CD4-positive, alpha-beta T cell (primary cell): ENCODE measurements around the gene ZNF878. TPM values are rescaled to one million over a fixed set of nuclear protein-coding genes. Genes with fewer than 3 reads are reported as not detected.
A peak's percentile ranks its signal among the peaks of the same experiment; 100 is the strongest.

Source experiments
- ATAC-seq: fragments of 200-7000 bp; cut with Tn5 transposase; one replicate; pipeline ENCODE4 v1.10.0; 2022; ENCODE audit warnings: mild to moderate bottlenecking; ENCODE audit not compliant: poor library complexity
- CTCF ChIA-PET: fragments of 350-600 bp; sonication (Branson Sonifier 250); formaldehyde crosslinking; loops from one replicate; lab custom pipeline; 2021; ENCODE audit warnings: antibody characterized with exemption, inconsistent platforms; lab: Charles Lee
- POLR2A ChIA-PET: fragments of 350-600 bp; sonication (Branson Sonifier 250); formaldehyde crosslinking; loops from one replicate; lab custom pipeline; 2021; ENCODE audit warnings: antibody characterized with exemption, inconsistent platforms; lab: Charles Lee
- DNase-seq, 14 experiments: peaks; one replicate each; pipeline ENCODE4 v3.0.0-alpha.2; 2013 to 2020; ENCODE audit warnings: mixed read lengths in 2 of 14
- H3K27ac ChIP-seq, 2 donors: one replicate each; pipeline versions ENCODE4 v1.5.1 to v1.7.0; 2013; ENCODE audit warnings: low read length in 2 of 2, low read depth in 1 of 2, mild to moderate bottlenecking in 1 of 2
- H3K27me3 ChIP-seq, 2 experiments: 1 replicate in 1 of 2; 2 replicates in 1 of 2; pipeline versions ENCODE4 v1.6.1 to v1.7.0; 2013; ENCODE audit warnings: low read length in 2 of 2, control low read depth in 1 of 2, mild to moderate bottlenecking in 1 of 2, moderate library complexity in 1 of 2; ENCODE audit not compliant: insufficient read depth in 2 of 2, control insufficient read depth in 1 of 2
- H3K36me3 ChIP-seq: one replicate; pipeline ENCODE4 v1.6.1; 2013; ENCODE audit warnings: low read length, control low read depth; ENCODE audit not compliant: insufficient read depth
- H3K4me1 ChIP-seq: one replicate; pipeline ENCODE4 v1.6.1; 2013; ENCODE audit warnings: low read length, control low read depth; ENCODE audit not compliant: insufficient read depth
- H3K4me3 ChIP-seq: one replicate; pipeline ENCODE4 v1.5.1; 2013; ENCODE audit warnings: mild to moderate bottlenecking, low read length, moderate library complexity
- H3K9me3 ChIP-seq, 2 experiments: 1 replicate in 1 of 2; 2 replicates in 1 of 2; pipeline versions ENCODE4 v1.6.1 to v1.7.0; 2013; ENCODE audit warnings: low read length in 2 of 2, mild to moderate bottlenecking in 2 of 2, control low read depth in 1 of 2, moderate library complexity in 1 of 2; ENCODE audit not compliant: control insufficient read depth in 1 of 2, insufficient read depth in 1 of 2
- H3K27ac Mint-ChIP-seq: one replicate; pipeline ENCODE4 v1.8.0; 2020; ENCODE audit warnings: mixed read lengths
- H3K27me3 Mint-ChIP-seq: one replicate; pipeline ENCODE4 v1.8.0; 2021; ENCODE audit warnings: mixed read lengths
- H3K36me3 Mint-ChIP-seq: one replicate; pipeline ENCODE4 v1.8.0; 2021; ENCODE audit warnings: low read depth, mixed read lengths
- H3K4me1 Mint-ChIP-seq: one replicate; pipeline ENCODE4 v1.8.0; 2021; ENCODE audit warnings: low read depth, mixed read lengths
- H3K4me3 Mint-ChIP-seq: one replicate; pipeline ENCODE4 v1.8.0; 2020; ENCODE audit warnings: mild to moderate bottlenecking, mixed read lengths
- H3K9me3 Mint-ChIP-seq: one replicate; pipeline ENCODE4 v1.8.0; 2020; ENCODE audit warnings: mixed read lengths
- CTCF ChIP-seq: fragments of 200-600 bp; IDR thresholded peaks from one replicate; pipeline ENCODE4 v1.8.0; 2022; ENCODE audit warnings: antibody characterized with exemption, mild to moderate bottlenecking
- intact Hi-C, 2 experiments: fragments of 100-400 bp; cut with DNase I in 1 of 2; cut with micrococcal nuclease in 1 of 2; formaldehyde crosslinking; loops; one replicate each; pipeline versions ENCODE4 v1.15.1 to v1.9.0; 2023 to 2025; cut with DNase I, micrococcal nuclease
- total RNA-seq, 174 experiments: library from RNA in 2 of 174; stranded (reverse) in 2 of 174; gene quantifications; one replicate each; pipeline ENCODE4 v1.2.3 and lab custom pipeline; 2021 to 2026

Gene ZNF878
- total RNA-seq, 2 experiments from 2014 or later = not detected

GRCh38 chr19:12035220-12036172 lies 17.3 kb downstream of the ZNF878 start, which contains the start of gene ZNF433:
ZNF433 (minus strand) TSS chr19:12035679; CDS start chr19:12035539, 140 bp downstream.
- peaks cover 0 to 13% of the 10 kb centered on the region in 2 experiments for H3K27me3 ChIP-seq
- intact Hi-C loops = no loop called here
- H3K27ac ChIP-seq = no peak within 1 kb of the TSS
- POLR2A ChIA-PET = interaction anchor here (0.8 to 2.4 kb wide), 4 partner anchors 30 to 127 kb away, joined by 3 to 7 read pairs (median 4); partner anchors contain the start of gene ZNF136
- Mint-ChIP-seq H3K9me3 (peaks cover 2% of the 10 kb centered on the region), H3K27me3 (no peaks in the 10 kb centered on the region), H3K4me3 (peak within 1 kb of the TSS; percentile 95), H3K27ac (peak within 1 kb of the TSS; percentile 53), H3K4me1 (peaks cover 22% of the 10 kb centered on the region), H3K36me3 (peaks cover 39% of the 10 kb centered on the region)
- CTCF ChIA-PET = interaction anchor here (1.4 to 1.5 kb wide), 2 partner anchors 24 to 112 kb away, joined by 3 read pairs; no protein-coding TSS in a partner anchor
- DNase-seq (peak in 13 of 14 experiments; percentile 26 to 77 (median 59)), ATAC-seq (peak; percentile 84)
- peak within 1 kb of the TSS; percentile 66 for H3K4me3 ChIP-seq
- TF ChIP-seq CTCF = no peak
- peaks cover 0 to 39% of the 10 kb centered on the region in 2 experiments for H3K9me3 ChIP-seq
- H3K4me1 ChIP-seq = peaks cover 20% of the 10 kb centered on the region
- no peaks in the 10 kb centered on the region for H3K36me3 ChIP-seq

GRCh38 chr19:12034620-12035019 lies 18.1 kb downstream of the ZNF878 start:
- ChIA-PET CTCF (interaction anchor here (1.5 kb wide), 1 partner anchor 111 kb away, joined by 3 read pairs; no protein-coding TSS in a partner anchor), POLR2A (interaction anchor here (2.4 kb wide), 1 partner anchor 46 kb away, joined by 7 read pairs; no protein-coding TSS in a partner anchor)
- peaks cover 0 to 38% of the 10 kb centered on the region in 2 experiments for H3K9me3 ChIP-seq
- peaks cover 20% of the 10 kb centered on the region for H3K4me1 ChIP-seq
- ATAC-seq (no peak), DNase-seq (no peak)
- H3K27ac ChIP-seq = no peak overlapping the region
- H3K27me3 ChIP-seq = peaks cover 0 to 13% of the 10 kb centered on the region in 2 experiments
- TF ChIP-seq CTCF = no peak
- no peaks in the 10 kb centered on the region for H3K27me3 Mint-ChIP-seq
- intact Hi-C loops = no loop called here
- peaks cover 2% of the 10 kb centered on the region for H3K9me3 Mint-ChIP-seq
- peaks cover 22% of the 10 kb centered on the region for H3K4me1 Mint-ChIP-seq
- no peak overlapping the region for H3K4me3 ChIP-seq
- H3K36me3 Mint-ChIP-seq = peaks cover 40% of the 10 kb centered on the region
- peak overlapping the region; percentile 84 for H3K4me3 Mint-ChIP-seq
- no peaks in the 10 kb centered on the region for H3K36me3 ChIP-seq
- H3K27ac Mint-ChIP-seq = peak overlapping the region; percentile 53

- CTCF ChIA-PET = no interaction called here
Observed at GRCh38 chr19:12034198-12034597, 18.6 kb downstream of the ZNF878 start.

More at GRCh38 chr19:12034198-12034597, 18.6 kb downstream of the ZNF878 start:
- no peak for TF ChIP-seq CTCF
- no peaks in the 10 kb centered on the region for H3K27me3 Mint-ChIP-seq
- peaks cover 0 to 13% of the 10 kb centered on the region in 2 experiments for H3K27me3 ChIP-seq
- DNase-seq = no peak
- H3K4me3 Mint-ChIP-seq = peak overlapping the region; percentile 84
- peak overlapping the region; percentile 53 for H3K27ac Mint-ChIP-seq
- H3K36me3 ChIP-seq = peaks cover 2% of the 10 kb centered on the region
- peaks cover 22% of the 10 kb centered on the region for H3K4me1 Mint-ChIP-seq
- H3K9me3 Mint-ChIP-seq = peaks cover 2% of the 10 kb centered on the region
- intact Hi-C loops = no loop called here
- ATAC-seq = no peak
- H3K36me3 Mint-ChIP-seq = peaks cover 44% of the 10 kb centered on the region
- POLR2A ChIA-PET = interaction anchor here (1.0 to 2.4 kb wide), 2 partner anchors 46 to 110 kb away, joined by 3 to 7 read pairs; no protein-coding TSS in a partner anchor
- H3K9me3 ChIP-seq = peaks cover under 1 to 39% of the 10 kb centered on the region in 2 experiments
- H3K4me3 ChIP-seq = no peak overlapping the region
- peaks cover 20% of the 10 kb centered on the region for H3K4me1 ChIP-seq
- no peak overlapping the region for H3K27ac ChIP-seq
